Stimulated activated CD4-positive, alpha-beta T cell treated with anti-CD3 and anti-CD28 coated beads, Interleukin-2, amount 100 ng/mL, for 4 hours (primary cell): Measurements from ENCODE around the gene LITAFD.
"Not testable (repeated sequence)": the region's sequence is repeated elsewhere in the genome, so short reads cannot be mapped to it uniquely, and the experiment has no call there.

Experiments
- DNase-seq: peaks from one replicate; pipeline ENCODE4 v3.0.0-alpha.2; 2020; ENCODE audit warnings: low read depth

Gene LITAFD

DNA sequence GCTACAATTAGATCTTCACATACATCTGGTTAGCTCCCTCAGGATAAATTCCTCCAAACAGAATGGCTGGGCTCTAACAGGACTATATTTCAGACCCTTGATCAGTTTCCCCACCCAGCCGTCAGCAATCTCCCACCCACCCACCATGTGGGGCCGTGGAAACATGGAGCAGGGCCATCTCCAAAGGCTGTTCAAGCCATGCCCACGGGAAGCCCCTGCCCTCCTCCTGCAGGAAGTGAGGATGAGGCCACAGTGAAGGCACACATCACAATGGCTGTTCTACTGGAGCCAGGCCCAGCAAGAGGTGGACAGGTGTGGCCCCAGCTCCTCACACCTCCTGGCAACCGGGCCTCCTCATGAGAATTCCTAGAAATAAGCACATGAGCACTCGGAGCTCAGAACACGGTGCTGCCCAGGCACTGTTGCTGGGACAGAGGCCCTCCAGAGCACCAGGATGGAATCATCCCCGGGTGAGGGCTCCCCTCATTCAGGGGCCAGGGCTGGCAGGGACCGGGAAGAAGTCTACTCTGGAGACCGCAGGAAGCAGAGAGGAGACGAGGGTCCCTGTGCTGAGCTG, at the start of gene LITAFD:
Gene LITAFD, plus strand, starts transcription at position 311 of the 577 bp plus-strand sequence. CDS start 2,005 bp downstream, outside the sequence.
- no peak for DNase-seq

DNA sequence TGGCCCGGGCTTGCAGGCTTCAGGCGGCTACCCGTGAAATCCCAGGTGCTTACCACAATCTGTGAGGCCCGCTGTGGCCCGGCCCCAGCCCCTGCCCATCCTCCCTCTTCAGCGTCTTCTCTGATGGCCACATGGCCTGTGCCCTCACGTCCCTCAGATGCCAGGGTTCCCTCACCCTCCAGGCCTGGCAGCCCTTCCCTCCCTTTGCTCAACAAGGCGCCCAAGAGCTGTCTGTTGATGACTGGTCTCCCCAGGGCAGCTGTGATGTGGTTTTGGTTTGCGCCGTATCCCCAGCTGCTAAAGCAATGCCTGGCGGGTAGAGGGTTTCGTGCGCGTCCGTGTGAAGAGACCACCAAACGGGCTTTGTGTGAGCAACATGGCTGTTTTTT, 49.4 kb upstream of the LITAFD start:
- DNase-seq: no peak

DNA sequence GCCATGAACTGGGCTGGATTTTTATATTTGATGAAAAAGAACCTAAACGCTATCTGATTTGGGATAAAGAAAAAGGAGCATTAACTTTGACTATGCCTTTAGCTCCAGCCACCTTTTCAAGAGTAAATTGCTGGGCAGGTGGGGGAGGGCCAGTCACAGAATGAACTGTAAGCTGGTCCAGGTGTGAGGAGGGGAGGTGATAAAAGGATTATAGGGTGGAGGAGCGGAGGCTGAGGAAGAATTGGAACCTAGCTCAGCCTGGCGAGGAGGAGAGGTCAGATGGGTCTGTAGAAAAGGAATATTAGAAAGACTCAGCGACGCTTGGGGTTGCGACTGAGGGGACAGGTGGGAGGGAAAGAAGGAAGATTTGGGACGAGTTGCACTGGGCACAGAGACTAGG, 45.4 kb upstream of the LITAFD start:
- DNase-seq: not testable (repeated sequence)

DNA sequence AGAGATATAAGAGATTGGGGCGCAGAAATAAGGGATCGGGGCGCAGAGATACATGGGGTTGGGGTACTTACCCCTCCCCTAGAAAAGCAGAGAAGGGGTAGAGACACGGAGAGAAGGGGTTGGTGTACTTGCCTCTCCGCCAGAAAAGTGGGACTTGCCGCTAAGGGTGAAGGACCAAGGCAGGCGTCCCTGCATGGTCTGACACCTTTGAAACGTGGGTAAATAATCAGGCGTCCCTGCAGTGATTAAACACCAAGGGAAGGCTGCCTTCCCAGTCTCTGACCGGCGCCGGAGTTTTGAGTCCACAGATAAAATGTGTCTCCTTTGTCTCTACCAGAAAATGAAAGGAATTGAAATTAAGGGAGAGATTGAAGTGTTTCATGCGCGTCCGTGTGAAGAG, 44.6 kb upstream of the LITAFD start:
- not testable (repeated sequence) for DNase-seq

DNA sequence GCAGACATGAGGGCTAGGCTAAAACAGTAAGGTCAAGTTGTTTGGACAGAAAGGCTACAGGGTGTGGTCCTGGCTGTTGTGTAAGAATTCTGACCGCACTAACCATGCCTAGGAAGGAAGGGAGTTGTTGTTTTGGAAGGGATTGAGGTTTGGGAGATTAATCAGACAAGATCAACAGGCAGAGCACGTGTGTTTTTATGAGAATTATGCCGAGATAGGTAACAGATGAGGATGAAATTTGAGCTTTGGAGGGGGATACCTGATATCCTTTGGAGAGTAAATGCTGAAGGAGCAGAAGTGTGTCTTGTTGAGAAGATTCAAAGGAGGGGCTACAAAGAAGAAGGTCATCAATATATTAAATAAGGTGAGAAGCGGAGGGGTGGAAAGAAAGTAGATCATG, 40.1 kb upstream of the LITAFD start:
- not testable (repeated sequence) for DNase-seq

DNA sequence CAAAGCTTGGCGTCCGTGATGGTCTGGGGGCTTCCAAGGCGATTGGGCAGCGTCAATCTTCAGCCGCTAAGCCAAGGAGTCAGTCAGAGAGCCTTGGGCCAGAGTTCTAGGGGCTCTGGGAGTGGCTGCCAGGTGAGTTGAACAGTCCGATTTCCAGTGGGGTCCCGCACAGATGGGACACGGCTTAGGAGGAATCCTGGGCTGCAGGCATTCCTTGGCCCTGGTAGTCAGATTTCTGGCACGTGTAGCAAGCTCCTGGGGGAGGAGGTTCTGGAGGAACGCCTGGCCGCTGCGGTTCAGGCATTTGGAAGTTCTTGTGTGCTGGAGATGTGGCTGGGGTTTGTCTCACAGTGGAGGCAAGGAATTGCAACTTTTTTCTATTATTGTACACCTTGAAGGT, 38.9 kb upstream of the LITAFD start:
- DNase-seq: not testable (repeated sequence)

DNA sequence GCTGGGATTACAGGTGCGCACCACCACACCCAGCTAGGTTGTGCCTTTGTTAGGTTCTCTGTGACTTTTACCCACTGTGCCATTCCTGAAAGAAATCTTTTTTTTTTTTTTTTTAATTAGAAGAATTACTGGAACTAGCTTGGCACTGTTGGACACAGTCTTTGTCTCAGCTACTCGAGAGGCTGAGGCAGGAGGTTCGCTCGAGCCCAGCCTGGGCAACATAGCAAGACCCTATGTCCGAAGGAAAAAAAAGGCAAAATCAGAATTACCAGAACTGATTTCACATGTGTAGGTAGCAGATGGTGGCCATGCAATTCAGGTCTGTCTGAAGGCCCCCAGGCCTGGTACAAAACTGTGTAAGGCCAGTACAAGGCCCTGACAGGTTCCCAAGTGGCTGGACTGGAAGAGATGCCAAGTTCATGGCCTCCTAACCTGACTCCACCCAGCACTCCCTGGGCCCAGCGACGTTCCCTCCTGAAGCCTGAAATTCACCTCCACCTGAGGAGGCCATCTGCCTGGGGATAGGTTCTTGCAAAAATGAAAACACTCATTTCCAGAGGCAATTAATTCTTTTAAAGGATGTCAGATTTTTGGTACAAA, 36.4 kb upstream of the LITAFD start:
- no peak for DNase-seq

DNA sequence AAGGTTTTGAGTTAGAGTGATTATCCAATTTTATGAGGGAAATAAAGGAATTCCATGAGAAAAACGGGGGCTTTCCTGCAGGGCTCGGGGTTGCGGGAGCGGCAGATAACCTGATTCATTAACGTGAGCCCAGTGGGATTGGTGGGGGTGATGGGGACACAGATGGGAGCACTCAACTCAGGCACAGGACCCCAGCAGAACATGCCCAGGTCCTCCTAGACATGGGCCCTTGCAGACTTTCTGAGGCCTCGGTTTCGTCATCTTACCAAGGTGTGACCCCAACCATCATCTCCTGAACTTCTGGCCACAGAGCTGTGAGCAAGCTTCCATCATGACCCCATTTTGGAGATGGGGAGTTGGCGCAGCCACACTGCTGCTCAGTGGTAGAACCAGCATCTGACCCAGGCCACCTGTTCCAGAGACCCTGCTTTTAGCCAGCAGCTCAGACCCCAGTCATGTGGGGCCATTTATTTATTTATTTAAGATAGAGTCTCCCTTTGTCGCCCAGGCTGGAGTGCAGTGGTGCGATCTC, 35.7 kb upstream of the LITAFD start:
- no peak for DNase-seq

DNA sequence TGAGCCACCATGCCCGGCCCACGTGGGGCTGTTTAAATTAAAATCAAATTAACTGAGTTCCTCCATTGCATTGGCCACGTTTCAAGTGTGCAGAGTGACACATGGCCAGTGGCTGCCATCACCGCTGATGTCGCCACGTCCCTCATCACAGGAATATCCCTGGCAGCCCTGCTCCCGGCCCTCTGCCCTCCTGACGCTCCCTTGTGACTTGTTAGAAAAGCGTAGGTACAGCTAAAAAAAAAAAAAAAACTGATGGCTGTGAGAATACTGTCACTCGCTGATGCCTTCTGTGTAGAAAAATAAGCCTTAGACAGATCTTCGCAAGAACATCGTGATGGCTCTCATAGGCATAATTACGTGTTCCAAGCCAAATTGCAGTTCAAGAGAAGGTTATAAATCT, 35.0 kb upstream of the LITAFD start:
- no peak for DNase-seq

DNA sequence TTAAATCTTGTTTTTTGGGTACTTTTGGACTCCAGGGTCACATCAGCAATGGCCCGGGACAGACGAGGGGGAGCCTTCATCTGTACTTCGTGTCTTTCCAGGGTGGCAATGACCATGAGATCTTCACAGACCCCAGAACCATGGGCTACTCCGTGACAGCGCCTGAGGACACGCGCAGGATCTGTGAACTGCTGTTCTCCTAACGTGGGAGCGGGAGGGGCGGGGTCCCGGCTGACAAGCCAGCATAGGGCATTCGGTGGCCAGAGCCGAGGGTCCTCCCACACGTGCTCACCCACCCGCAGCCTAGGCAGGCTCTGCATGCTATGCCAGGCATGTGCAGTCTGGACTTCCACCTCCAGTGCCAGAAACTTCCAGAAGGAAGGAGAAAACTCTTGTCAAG, 34.5 kb upstream of the LITAFD start:
- no peak for DNase-seq

DNA sequence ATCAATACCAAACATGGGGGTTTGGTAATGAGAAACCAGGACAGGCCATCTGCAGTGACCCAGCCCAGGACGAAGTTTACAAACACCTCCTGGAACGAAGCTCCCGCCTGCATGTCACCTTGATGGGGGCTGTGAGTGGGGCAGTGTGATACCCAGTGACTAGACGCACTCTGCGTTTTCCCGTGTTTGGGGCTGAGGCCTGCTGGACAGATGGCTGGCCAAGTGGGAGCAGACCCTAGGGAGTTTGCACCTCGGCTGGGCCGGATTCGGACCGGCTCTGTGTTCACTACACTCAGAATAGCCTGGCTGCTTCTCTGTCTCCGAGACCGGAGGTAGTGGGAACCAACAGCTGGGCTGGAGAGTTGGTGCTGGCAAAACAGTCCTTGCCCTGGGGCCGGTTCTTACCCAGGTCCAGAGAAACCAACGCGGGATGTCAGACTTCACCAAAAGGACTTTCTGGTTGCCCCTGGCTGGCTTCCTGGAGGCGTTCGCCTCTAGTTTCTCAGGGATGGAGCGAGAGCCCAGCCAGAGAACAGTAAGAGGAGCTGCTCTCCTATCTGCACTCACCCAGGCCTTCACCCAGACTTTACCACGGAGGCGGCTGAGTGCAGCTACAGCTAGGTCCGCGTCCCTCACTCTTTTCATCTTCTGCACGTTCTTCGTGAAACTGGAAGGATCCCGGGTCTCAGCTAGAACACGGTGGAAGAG, 33.8 kb upstream of the LITAFD start:
- no peak for DNase-seq

DNA sequence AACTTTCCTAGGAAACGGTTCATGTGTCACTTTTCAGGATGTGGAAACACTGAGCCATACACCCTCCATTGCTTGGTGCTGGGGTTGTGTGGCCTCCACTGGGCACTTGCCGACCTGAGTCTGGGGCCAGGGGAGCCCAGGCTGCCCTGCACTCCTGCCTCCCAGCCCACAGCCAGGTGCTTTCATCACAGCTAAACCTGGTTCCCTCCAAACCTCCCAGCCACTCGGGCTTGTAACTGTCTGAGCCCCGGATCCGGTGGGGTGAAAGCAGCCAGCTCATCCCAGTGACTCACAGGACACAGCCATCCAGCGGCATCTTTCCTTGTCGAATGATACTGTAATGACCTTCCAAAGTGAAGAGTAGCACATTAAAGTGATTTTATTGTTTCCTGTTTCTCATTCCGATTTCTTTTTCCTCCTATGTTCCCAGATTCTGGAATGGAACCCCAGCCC, 33.2 kb upstream of the LITAFD start:
- DNase-seq: no peak

DNA sequence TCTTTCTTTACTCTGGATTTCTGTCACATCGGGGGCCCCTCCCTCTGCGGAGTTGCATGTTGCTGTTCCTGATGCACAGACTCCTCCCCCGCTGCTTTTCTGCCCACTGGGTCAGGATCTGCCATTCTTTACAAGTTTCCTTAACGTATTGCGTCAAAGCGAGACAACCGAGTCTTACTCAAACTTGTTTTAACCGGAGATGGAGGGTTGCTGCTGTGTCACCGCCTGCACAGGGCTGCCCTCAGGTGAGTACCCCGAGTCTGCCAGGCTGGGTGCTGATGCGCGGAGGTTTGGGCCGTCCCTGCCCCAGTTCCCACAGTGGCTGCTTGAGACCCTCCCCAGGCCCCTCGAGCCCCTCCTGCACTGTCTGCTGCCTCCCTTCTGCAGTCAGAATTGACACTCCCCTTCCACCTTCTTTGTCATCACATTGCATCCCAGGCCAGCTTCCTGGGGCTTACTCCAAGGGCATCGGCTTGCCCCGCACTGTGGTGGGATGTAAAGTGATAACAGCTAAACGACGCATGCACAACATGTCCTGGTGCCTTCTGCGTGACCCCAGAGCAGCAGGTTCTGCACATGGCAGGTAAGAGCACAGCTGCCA, 32.6 kb upstream of the LITAFD start:
- DNase-seq: no peak

DNA sequence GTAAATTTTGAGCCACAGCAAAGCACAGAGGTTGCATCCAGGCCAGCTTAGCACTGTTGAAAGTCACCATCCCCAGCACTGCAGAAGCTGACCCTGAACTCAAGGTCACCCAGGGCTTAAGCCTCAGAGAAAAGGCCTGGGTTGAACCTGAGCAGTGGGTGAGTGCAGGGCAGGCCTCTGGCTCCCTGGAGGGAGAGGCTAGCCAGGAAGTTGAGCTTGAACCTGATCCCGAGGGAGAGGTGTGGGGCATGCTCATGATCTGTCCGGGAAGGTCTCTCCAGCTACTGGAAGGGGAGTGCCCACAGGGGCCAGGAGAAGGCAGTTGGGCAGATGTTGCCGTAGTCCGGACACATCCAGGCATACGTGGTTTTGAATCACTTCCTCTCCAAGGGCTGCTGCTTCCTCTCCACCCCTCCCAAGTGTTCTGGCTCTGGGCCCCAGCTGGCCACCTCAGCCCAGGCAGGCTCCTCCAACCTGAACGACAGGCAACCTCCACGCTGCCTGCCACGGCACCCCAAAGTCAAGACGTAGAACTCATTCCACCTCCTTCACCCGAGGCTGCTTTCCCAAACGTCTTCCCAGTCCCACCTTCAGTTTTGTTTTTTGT, 31.8 kb upstream of the LITAFD start:
- DNase-seq: no peak

DNA sequence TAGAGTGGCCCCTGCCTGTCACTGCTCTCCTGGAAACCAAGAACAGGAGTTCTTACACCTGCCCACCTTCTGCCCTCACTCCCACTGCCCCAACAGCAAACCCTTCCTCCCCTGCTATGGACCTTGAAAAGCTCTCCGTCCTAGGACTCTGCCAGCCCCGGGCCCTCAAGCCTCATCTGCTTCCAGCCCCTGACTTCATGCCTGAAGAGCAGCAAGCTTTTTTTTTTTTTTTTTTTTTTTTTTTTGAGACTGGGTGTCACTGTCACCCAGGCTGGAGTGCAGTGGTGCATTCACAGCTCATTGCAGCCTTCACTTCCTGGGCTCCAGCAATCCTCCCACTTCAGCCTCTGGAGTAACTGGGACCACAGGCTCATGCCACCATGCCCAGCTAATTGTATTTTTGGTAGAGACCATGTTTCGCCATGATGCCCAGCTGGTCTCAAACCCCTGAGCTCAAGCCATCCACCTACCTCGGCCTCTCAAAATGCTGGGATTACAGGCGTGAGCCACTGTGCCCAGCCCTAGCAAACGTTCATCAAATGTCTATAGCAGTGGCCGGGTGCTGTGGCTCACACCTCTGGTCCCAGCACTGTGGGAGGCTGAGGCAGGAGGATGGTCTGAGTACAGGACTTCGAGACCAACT, 30.3 kb upstream of the LITAFD start:
- no peak for DNase-seq

DNA sequence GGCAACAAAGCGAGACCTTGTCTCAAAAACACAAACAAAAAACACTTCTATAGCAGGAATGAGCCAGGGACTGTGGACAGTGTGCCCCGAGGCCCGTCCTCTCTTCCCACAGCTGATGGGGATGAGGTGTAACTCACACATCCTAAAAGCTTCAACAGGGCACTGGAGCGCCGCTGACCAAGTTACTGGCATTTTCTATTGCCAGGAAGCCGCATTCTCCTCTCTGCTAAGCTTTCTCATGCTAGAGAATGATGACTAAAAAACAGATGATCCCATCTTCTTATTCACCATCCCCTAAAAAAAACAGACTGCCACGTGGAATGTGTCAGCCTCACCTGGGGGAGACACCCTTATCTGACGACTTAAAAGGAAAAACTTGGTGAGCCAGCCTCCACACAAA, 29.6 kb upstream of the LITAFD start:
- DNase-seq: no peak

DNA sequence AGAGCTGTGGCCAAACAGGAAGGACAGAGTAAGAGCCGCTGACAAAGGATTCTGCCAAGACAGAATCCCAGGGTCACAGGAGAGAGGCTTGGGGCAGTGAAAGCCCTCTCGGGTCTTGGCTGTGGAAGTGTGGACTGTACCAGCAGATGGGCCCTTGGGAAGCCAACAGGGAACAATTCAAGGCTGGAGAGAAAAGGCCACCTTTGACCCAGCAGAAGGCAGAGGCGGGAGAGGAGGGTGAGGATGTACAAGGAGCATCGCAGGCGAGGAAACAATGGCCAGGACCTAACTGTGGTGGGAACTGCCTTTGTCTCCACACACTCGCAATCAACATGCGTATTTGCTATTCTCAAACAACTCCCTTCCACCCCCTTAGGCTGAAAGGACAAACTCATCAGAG, 29.0 kb upstream of the LITAFD start:
- no peak for DNase-seq

DNA sequence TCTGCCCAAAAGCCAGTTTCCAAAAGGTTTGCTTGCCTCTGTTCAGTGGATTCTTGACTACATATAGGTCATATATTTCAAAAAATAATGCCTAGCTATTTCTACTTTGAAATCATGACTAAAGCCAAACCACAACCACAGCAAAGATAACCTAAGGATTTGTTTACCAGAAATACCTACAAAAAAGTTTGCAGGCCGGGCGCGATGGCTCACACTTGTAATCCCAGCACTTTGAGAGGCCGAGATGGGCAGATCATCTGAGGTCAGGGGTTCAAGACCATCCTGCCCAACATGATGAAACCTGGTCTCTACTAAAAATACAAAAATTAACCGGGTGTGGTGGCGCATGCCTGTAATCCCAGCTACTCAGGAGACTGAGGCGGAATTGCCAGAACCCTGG, 28.5 kb upstream of the LITAFD start:
- no peak for DNase-seq

DNA sequence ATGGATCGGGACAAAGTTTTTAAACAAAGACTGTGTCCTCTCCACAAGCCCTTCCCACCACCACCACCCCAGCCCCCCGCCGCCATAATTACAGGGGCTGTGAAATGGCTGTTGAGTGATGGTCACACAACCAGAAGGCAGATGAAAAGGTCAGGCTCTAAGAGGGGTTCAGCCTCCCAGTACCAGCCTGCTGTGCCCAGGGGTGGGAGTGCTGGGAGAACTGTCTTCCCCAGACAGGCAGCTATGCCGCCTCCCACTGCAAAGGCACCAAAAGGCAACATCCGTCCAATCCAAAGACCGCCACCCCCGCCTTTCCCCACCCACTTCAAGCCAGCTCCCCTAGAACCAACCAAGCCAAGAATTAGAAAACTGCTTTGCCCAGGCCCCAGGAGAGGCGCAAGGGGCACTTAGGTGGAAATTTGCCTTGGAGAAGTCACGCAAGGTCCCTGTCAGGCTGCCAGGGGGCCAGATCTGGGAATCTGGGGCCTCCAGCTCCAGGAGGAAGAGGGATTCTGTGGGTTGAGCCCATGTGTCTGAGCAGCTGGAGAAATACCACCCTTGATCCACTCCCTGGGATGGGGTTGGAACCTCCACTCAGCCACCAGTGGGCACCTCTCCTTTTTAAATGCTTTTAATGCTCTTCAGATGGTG, 27.7 kb upstream of the LITAFD start:
- DNase-seq: no peak

DNA sequence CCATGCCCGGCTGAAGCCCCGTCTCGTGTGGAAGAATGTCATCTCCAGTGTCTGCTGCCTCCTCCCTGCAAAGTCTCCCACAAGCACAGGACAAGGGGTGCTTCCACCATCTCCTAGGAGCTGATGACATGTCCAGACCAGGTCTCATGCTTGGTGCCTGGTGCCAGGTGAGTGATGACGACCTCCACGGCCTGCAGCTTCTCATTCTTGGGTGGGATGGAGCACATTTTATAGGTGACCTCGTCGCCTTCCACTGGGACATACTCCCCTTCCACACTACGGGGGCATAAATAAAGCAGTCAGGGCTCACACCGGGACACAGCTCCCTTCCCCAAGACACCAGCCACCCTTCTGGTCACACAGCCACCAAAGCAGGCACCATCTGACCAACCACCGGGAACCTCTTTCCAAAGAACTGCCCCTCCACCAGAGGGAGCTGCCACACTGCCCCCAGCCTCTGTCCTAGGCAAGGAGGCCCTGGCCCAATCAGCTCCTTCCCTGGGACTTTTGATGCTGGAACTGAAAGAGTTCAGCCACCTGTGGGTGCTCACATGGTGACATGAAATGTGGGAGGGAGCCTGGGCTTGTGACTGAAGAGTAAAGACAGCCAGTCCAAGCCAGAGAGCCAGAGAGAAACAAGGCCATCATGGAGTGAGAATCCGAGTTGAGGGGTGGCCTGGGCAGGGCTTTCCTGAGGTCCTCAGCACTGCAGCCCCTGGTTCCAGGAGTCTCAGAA, 26.9 kb upstream of the LITAFD start:
- DNase-seq: no peak

DNA sequence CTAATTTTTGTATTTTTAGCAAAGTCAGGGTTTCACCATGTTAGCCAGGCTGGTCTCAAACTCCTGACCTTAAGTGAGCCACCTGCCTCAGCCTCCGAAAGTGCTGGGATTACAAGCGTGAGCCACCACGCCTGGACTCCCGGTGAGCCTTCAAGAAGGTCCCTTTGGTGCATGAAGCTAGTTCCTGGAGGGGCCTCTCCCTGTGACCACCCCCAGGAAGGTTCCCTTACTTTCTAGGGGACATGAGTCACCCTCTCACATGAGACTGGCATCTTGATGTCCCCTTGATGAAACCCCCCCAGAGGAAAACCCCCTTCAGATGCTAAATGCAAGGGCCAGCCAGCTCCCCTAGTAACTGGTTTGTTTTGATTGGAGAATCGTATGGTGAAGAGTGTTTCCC, 26.2 kb upstream of the LITAFD start:
- DNase-seq: no peak
